ENCODE results near the gene RBM33. TPM values are rescaled to one million over a fixed set of nuclear protein-coding genes. Genes with fewer than 3 reads are reported as not detected.

Gene RBM33
- polyA plus RNA-seq, 3 donors: 15.0 to 27.7 (median 22.2) TPM

DNA sequence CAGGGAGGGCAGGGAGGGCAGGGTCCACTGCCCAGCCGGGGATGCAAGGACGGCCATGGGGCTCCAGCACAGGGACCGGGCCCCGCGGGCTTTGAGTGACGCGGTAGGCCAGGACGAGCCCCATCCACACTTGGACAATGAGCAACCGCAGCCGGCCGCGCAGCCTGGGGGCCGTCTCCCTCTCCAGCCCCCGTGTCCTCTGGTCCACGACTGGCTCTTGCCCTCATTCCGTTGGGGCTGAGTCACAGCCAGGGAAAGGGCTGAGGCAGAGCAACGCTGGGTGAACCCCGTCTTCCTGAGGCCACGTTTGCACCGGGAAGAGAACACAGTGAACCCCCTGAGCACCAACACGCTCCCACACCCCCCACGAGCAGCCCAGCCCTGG lies 144.1 kb downstream of the RBM33 start:
- DNase-seq: no peak
- intact Hi-C loops (cut with micrococcal nuclease): no loop called here
- Mint-ChIP-seq H3K4me1 (peaks cover 13% of the 10 kb centered on the region), H3K27me3 (ENCODE audit: low read depth in 3 of 3) (peaks cover 19 to 51% (median 31%) of the 10 kb centered on the region in 3 donors), H3K9me3 (peaks cover 0 to 5% (median 0%) of the 10 kb centered on the region in 7 donors), H3K36me3 (peaks cover 16 to 21% of the 10 kb centered on the region in 2 donors), H3K27ac (no peak overlapping the region), H3K4me3 (no peak overlapping the region)
- no peak overlapping the region for H3K27ac ChIP-seq (ENCODE audit: low read depth in 1 of 2, low read length in 2 of 2)
- WGBS (ENCODE audit: insufficient coverage): 96% methylated on average over 22 of the region's 22 CpGs
- peaks cover 0 to 8% of the 10 kb centered on the region in 2 donors for H3K36me3 ChIP-seq (replicated peaks in 1 of 2; ENCODE audit: control insufficient read depth in 1 of 2, insufficient read depth in 2 of 2, low read length in 2 of 2)
- TF ChIP-seq, protein P1, sequence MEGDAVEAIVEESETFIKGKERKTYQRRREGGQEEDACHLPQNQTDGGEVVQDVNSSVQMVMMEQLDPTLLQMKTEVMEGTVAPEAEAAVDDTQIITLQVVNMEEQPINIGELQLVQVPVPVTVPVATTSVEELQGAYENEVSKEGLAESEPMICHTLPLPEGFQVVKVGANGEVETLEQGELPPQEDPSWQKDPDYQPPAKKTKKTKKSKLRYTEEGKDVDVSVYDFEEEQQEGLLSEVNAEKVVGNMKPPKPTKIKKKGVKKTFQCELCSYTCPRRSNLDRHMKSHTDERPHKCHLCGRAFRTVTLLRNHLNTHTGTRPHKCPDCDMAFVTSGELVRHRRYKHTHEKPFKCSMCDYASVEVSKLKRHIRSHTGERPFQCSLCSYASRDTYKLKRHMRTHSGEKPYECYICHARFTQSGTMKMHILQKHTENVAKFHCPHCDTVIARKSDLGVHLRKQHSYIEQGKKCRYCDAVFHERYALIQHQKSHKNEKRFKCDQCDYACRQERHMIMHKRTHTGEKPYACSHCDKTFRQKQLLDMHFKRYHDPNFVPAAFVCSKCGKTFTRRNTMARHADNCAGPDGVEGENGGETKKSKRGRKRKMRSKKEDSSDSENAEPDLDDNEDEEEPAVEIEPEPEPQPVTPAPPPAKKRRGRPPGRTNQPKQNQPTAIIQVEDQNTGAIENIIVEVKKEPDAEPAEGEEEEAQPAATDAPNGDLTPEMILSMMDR (IDR thresholded peaks at IDR 0.05): no peak
- peaks cover 0 to 22% of the 10 kb centered on the region in 2 donors for H3K27me3 ChIP-seq (ENCODE audit: control insufficient read depth in 2 of 2, insufficient read depth in 2 of 2, low read length in 2 of 2)
- no peaks in the 10 kb centered on the region for H3K79me2 ChIP-seq (ENCODE audit: insufficient read depth, low read length)
- peaks cover 7 to 11% of the 10 kb centered on the region in 2 donors for H3K4me1 ChIP-seq (ENCODE audit: control insufficient read depth in 1 of 2, insufficient read depth in 2 of 2, low read length in 2 of 2)
- no peak overlapping the region for H3K4me3 ChIP-seq (replicated peaks in 1 of 3; ENCODE audit: low read depth in 2 of 3, low read length in 3 of 3)
- no peak overlapping the region for H2AFZ ChIP-seq (ENCODE audit: insufficient read depth, low read depth, low read length, poor library complexity, severe bottlenecking)
- H3K9ac ChIP-seq (ENCODE audit: insufficient read depth, low read length, poor library complexity, severe bottlenecking): no peak overlapping the region
- H3K9me3 ChIP-seq (replicated peaks in 1 of 2; ENCODE audit: control insufficient read depth in 1 of 2, insufficient read depth in 1 of 2, low read length in 2 of 2): no peaks in the 10 kb centered on the region
- no peak overlapping the region for H3K4me2 ChIP-seq (replicated peaks; ENCODE audit: extremely low read depth, low read length, poor library complexity, severe bottlenecking)
- H4K20me1 ChIP-seq (ENCODE audit: insufficient read depth, low read length): peaks cover 6% of the 10 kb centered on the region

DNA sequence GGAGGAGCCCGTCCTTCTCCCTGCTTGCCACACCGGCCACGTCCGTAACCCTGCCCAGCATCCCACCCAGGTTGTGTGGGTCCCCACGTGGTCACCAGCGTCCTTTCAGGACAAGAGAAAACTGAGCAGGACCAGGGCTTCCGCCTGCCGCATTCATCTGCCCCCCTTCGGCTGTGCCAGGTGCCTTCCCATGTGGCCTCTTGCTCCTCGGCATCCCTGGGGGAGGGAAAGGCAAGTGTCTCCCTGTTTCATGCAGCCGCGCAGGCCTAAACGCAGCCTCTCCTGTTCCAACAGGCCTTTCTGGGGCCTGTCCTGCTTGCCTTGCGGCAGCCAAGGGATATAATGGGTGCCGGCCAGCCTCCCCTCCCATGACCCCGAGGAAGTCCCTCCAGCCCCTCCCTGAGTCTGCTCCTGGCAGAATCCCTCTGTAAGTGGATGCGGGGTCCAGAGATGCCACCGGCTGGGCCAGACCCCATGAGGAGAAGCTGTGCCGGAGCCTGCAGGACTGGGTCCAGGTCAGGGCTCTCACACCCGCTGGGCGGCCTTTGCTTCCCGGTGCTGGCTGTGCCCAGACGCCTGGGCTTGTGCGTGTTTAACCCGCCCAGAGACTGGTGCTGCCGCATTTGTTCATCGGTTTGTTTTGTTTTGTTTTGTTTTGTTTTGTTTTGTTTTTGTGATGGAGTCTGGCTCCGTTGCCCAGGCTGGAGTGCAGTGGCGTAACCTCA lies 144.7 kb downstream of the RBM33 start:
- Mint-ChIP-seq H3K27ac (no peak overlapping the region), H3K4me3 (no peak overlapping the region)

More for the DNA sequence above, 144.7 kb downstream of the RBM33 start:
- no peak overlapping the region for H3K9ac ChIP-seq (ENCODE audit: insufficient read depth, low read length, poor library complexity, severe bottlenecking)
- peaks cover 0 to 2% of the 10 kb centered on the region in 2 donors for H3K36me3 ChIP-seq (replicated peaks in 1 of 2; ENCODE audit: control insufficient read depth in 1 of 2, insufficient read depth in 2 of 2, low read length in 2 of 2)
- TF ChIP-seq, protein P1 (IDR thresholded peaks at IDR 0.05): no peak
- H3K9me3 ChIP-seq (replicated peaks in 1 of 2; ENCODE audit: control insufficient read depth in 1 of 2, insufficient read depth in 1 of 2, low read length in 2 of 2): no peaks in the 10 kb centered on the region
- intact Hi-C loops (cut with micrococcal nuclease): no loop called here
- H3K4me2 ChIP-seq (replicated peaks; ENCODE audit: extremely low read depth, low read length, poor library complexity, severe bottlenecking): no peak overlapping the region
- no peak for DNase-seq
- Mint-ChIP-seq H3K36me3 (peaks cover 10 to 16% of the 10 kb centered on the region in 2 donors), H3K27me3 (ENCODE audit: low read depth in 3 of 3) (peaks cover 19 to 49% (median 31%) of the 10 kb centered on the region in 3 donors), H3K4me1 (peaks cover 13% of the 10 kb centered on the region), H3K9me3 (peaks cover 0 to 5% (median 0%) of the 10 kb centered on the region in 7 donors)
- H3K27me3 ChIP-seq (ENCODE audit: control insufficient read depth in 2 of 2, insufficient read depth in 2 of 2, low read length in 2 of 2): peaks cover 0 to 22% of the 10 kb centered on the region in 2 donors
- H3K4me1 ChIP-seq (ENCODE audit: control insufficient read depth in 1 of 2, insufficient read depth in 2 of 2, low read length in 2 of 2): peaks cover 7 to 11% of the 10 kb centered on the region in 2 donors
- H3K79me2 ChIP-seq (ENCODE audit: insufficient read depth, low read length): no peaks in the 10 kb centered on the region
- H4K20me1 ChIP-seq (ENCODE audit: insufficient read depth, low read length): peaks cover 6% of the 10 kb centered on the region
- 97% methylated on average over 22 of the region's 29 CpGs for WGBS (ENCODE audit: insufficient coverage)
- no peak overlapping the region for H3K27ac ChIP-seq (ENCODE audit: low read depth in 1 of 2, low read length in 2 of 2)
- H3K4me3 ChIP-seq (replicated peaks in 1 of 3; ENCODE audit: low read depth in 2 of 3, low read length in 3 of 3): no peak overlapping the region
- no peak overlapping the region for H2AFZ ChIP-seq (ENCODE audit: insufficient read depth, low read depth, low read length, poor library complexity, severe bottlenecking)
